Hepatocyte (in vitro differentiated cells): ENCODE results near the gene UGT2A2. TPM values are rescaled to one million over a fixed set of nuclear protein-coding genes. Genes with fewer than 3 reads are reported as not detected.

Source experiments
- DNase-seq: peaks from one replicate; pipeline ENCODE4 v3.0.0-alpha.2; 2016; ENCODE audit warnings: low spot score
- H2AFZ ChIP-seq: fragments of 200-600 bp; sonication (generic); 2 replicates; pipeline ENCODE4 v1.6.0; 2016; ENCODE audit warnings: antibody characterized with exemption, mild to moderate bottlenecking
- H3K27ac ChIP-seq: fragments of 200-600 bp; sonication (generic); 2 replicates; pipeline ENCODE4 v1.5.1; 2016; ENCODE audit warnings: mild to moderate bottlenecking
- H3K27me3 ChIP-seq: fragments of 200-600 bp; sonication (generic); 2 replicates; pipeline ENCODE4 v1.6.1; 2016
- H3K36me3 ChIP-seq: fragments of 200-600 bp; sonication (generic); replicated peaks from 2 replicates; pipeline ENCODE4 v1.5.1; 2016; ENCODE audit warnings: low read depth; ENCODE audit not compliant: insufficient read depth
- H3K4me1 ChIP-seq: fragments of 200-600 bp; sonication (generic); 2 replicates; pipeline ENCODE4 v1.5.1; 2016; ENCODE audit warnings: mild to moderate bottlenecking, moderate library complexity; ENCODE audit not compliant: insufficient read depth
- H3K4me2 ChIP-seq: fragments of 200-600 bp; sonication (generic); 2 replicates; pipeline ENCODE4 v1.6.0; 2016
- H3K4me3 ChIP-seq: fragments of 200-600 bp; sonication (generic); 2 replicates; pipeline ENCODE4 v1.5.1; 2016; ENCODE audit warnings: mild to moderate bottlenecking
- H3K79me2 ChIP-seq: fragments of 200-600 bp; sonication (generic); 2 replicates; pipeline ENCODE4 v1.6.0; 2017; ENCODE audit warnings: mild to moderate bottlenecking
- H3K9me2 ChIP-seq: fragments of 200-600 bp; sonication (generic); replicated peaks from 2 replicates; pipeline ENCODE4 v1.6.0; 2017; ENCODE audit warnings: mild to moderate bottlenecking; ENCODE audit not compliant: insufficient read depth
- H3K9me3 ChIP-seq: fragments of 200-600 bp; sonication (generic); 2 replicates; pipeline ENCODE4 v1.5.1; 2016; ENCODE audit warnings: low read depth, mild to moderate bottlenecking
- H4K20me1 ChIP-seq: fragments of 200-600 bp; sonication (generic); 2 replicates; pipeline ENCODE4 v1.6.0; 2016; ENCODE audit warnings: mild to moderate bottlenecking; ENCODE audit not compliant: insufficient read depth, poor library complexity, severe bottlenecking
- EZH2 ChIP-seq: fragments of 200-600 bp; sonication (generic); IDR thresholded peaks from 2 replicates; pipeline ENCODE4 v1.6.1; 2016; ENCODE audit warnings: antibody characterized with exemption, mild to moderate bottlenecking, borderline replicate concordance
- EZH2phosphoT487 ChIP-seq: fragments of 200-600 bp; sonication (generic); IDR thresholded peaks from one replicate; pipeline ENCODE4 v1.6.1; 2018; ENCODE audit warnings: antibody characterized with exemption, mild to moderate bottlenecking, low read depth, moderate library complexity; ENCODE audit not compliant: unreplicated experiment, severe bottlenecking
- WGBS: methylation state at CpG from one replicate; pipeline ENCODE4 v1.1.6; 2016; ENCODE audit warnings: low lambda C conversion rate; ENCODE audit errors: missing lambda C conversion rate; 5-methylcytosine and 5-hydroxymethylcytosine counted together
- polyA plus RNA-seq: library from polyadenylated mRNA; unstranded; fragments of >200 nt; fragmentation: Nextera tagmentation; extraction: Ambion mirVana; gene quantifications from 2 replicates; pipeline ENCODE4 v1.2.1, GENCODE V29; 2016
- total RNA-seq: library from RNA; depleted of rRNA; stranded (reverse); fragments of >200 nt; gene quantifications from 2 replicates; pipeline ENCODE4 v1.2.3, GENCODE V29; 2014
- TF ChIP-seq, protein P1 (sequence below): fragments of 200-600 bp; sonication (generic); IDR thresholded peaks from 2 replicates; pipeline ENCODE4 v1.5.1; 2016; ENCODE audit warnings: antibody characterized with exemption, mild to moderate bottlenecking; ENCODE audit not compliant: poor library complexity

UGT2A2 gene
- total and polyA plus RNA-seq, 2 experiments from 2014 or later: not detected

DNA sequence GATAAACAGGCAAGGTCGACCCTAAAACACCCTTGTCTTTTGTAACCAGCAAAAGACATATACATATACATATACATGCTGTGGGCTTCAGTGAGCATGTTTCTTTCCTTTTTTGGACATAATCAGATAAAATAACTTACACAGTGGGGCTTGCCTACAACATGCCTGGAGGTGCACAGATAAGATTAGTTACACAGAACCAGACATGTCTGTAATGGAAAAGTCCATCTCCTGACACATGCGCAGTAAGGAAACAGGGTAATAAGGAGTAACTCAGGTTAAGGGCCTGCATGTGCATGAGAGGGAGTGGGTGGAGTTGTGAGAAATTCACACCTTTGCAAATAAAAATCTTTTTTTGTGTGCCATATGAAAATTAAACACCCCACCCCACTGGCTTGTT lies 10.2 kb upstream of the UGT2A2 start:
- Histone ChIP-seq H3K4me1 (no peaks in the 10 kb centered on the region), H3K4me3 (no peak overlapping the region), H4K20me1 (no peaks in the 10 kb centered on the region), H3K27me3 (no peaks in the 10 kb centered on the region), H3K9me3 (no peaks in the 10 kb centered on the region), H3K9me2 (no peaks in the 10 kb centered on the region), H3K36me3 (no peaks in the 10 kb centered on the region), H2AFZ (no peak overlapping the region), H3K79me2 (no peaks in the 10 kb centered on the region), H3K4me2 (peak overlapping the region; percentile 35), H3K27ac (peak overlapping the region; percentile 61)
- TF ChIP-seq, protein P1, sequence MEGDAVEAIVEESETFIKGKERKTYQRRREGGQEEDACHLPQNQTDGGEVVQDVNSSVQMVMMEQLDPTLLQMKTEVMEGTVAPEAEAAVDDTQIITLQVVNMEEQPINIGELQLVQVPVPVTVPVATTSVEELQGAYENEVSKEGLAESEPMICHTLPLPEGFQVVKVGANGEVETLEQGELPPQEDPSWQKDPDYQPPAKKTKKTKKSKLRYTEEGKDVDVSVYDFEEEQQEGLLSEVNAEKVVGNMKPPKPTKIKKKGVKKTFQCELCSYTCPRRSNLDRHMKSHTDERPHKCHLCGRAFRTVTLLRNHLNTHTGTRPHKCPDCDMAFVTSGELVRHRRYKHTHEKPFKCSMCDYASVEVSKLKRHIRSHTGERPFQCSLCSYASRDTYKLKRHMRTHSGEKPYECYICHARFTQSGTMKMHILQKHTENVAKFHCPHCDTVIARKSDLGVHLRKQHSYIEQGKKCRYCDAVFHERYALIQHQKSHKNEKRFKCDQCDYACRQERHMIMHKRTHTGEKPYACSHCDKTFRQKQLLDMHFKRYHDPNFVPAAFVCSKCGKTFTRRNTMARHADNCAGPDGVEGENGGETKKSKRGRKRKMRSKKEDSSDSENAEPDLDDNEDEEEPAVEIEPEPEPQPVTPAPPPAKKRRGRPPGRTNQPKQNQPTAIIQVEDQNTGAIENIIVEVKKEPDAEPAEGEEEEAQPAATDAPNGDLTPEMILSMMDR: no peak
- TF ChIP-seq EZH2 (no peak), EZH2phosphoT487 (no peak)
- WGBS: 56% methylated on average over 2 of the region's 2 CpGs
- no peak for DNase-seq

DNA sequence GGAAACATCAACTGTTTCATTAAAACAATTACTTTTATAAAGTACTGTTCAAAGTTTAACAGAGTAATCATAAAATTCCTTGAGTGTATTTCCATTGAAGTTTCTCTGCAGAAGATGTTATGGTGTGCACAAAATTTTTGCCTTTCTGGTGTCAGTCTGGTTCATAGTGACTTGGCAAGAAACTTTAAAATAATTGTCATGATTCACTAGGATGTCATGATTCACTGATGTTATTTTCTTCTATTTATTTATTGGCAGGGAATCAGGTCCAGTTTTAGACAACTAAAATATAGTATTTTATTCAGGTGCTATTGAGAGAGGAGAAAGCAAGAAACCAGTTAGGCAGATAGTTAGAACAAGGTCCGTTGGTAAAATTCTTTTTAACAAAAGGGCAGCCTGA lies 9.8 kb upstream of the UGT2A2 start:
- WGBS: 25% methylated on average over 1 of the region's 1 CpG
- TF ChIP-seq EZH2 (no peak), EZH2phosphoT487 (no peak)
- TF ChIP-seq, protein P1: no peak

GRCh38 chr4:69642961-69643360 lies 3.5 kb upstream of the UGT2A2 start:
- Histone ChIP-seq H3K27me3 (no peaks in the 10 kb centered on the region), H3K27ac (no peak overlapping the region), H3K9me2 (no peaks in the 10 kb centered on the region), H3K36me3 (no peaks in the 10 kb centered on the region), H3K4me1 (no peaks in the 10 kb centered on the region), H3K9me3 (no peaks in the 10 kb centered on the region), H3K4me2 (no peak overlapping the region), H4K20me1 (no peaks in the 10 kb centered on the region), H2AFZ (no peak overlapping the region), H3K79me2 (no peaks in the 10 kb centered on the region), H3K4me3 (no peak overlapping the region)
- TF ChIP-seq, protein P1: no peak
- TF ChIP-seq EZH2 (no peak), EZH2phosphoT487 (no peak)
- no peak for DNase-seq
- WGBS: 92% methylated on average over 2 of the region's 2 CpGs

More for the DNA sequence above, 9.8 kb upstream of the UGT2A2 start:
- H4K20me1 ChIP-seq: no peaks in the 10 kb centered on the region
- H3K4me2 ChIP-seq: peak overlapping the region; percentile 35
- H3K4me1 ChIP-seq: no peaks in the 10 kb centered on the region
- H3K9me3 ChIP-seq: no peaks in the 10 kb centered on the region
- H3K36me3 ChIP-seq: no peaks in the 10 kb centered on the region
- H3K27ac ChIP-seq: peak overlapping the region; percentile 61
- no peak overlapping the region for H3K4me3 ChIP-seq
- no peaks in the 10 kb centered on the region for H3K9me2 ChIP-seq
- DNase-seq: no peak
- no peaks in the 10 kb centered on the region for H3K27me3 ChIP-seq
- H3K79me2 ChIP-seq: no peaks in the 10 kb centered on the region
- no peak overlapping the region for H2AFZ ChIP-seq

GRCh38 chr4:69640289-69640688 lies 847 bp upstream of the UGT2A2 start:
- no peaks in the 10 kb centered on the region for H3K79me2 ChIP-seq

More at GRCh38 chr4:69640289-69640688, 847 bp upstream of the UGT2A2 start:
- Histone ChIP-seq H3K27ac (no peak overlapping the region), H3K4me3 (no peak overlapping the region), H3K36me3 (no peaks in the 10 kb centered on the region), H4K20me1 (no peaks in the 10 kb centered on the region), H3K4me2 (no peak overlapping the region), H3K9me2 (no peaks in the 10 kb centered on the region), H3K4me1 (no peaks in the 10 kb centered on the region), H3K27me3 (no peaks in the 10 kb centered on the region), H2AFZ (no peak overlapping the region), H3K9me3 (no peaks in the 10 kb centered on the region)
- TF ChIP-seq EZH2 (no peak), EZH2phosphoT487 (no peak)
- TF ChIP-seq, protein P1: no peak
- WGBS: 96% methylated on average over 2 of the region's 2 CpGs
- DNase-seq: no peak
